ENCODE measurements around the gene AKAP3.

DNA sequence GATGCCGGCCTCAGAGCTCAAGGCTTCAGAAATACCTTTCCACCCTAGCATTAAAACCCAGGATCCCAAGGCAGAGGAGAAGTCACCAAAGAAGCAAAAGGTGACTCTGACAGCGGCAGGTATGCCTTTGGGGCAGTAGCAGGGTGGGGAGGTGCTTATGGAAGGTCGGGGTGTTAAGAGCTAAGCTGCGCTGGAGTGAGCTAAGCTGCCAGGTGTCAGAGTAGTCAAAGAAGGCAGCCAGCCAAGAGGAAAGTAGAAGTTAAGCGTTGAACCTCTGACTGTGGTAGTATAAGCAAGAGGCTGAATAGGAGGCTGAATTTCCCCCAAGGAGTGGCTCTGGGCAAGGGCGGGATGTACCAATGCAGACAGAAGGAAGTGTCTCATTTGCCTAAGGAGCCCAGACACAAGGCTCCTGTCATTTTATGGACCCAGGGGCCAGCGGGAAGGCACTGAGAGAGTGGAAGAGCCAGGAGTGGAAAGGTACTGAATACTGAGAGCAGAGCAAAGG, 57.6 kb downstream of the AKAP3 start:
- no peak for TF ChIP-seq POLR2A (IDR thresholded peaks at IDR 0.05)
- TF ChIP-seq, protein P1, sequence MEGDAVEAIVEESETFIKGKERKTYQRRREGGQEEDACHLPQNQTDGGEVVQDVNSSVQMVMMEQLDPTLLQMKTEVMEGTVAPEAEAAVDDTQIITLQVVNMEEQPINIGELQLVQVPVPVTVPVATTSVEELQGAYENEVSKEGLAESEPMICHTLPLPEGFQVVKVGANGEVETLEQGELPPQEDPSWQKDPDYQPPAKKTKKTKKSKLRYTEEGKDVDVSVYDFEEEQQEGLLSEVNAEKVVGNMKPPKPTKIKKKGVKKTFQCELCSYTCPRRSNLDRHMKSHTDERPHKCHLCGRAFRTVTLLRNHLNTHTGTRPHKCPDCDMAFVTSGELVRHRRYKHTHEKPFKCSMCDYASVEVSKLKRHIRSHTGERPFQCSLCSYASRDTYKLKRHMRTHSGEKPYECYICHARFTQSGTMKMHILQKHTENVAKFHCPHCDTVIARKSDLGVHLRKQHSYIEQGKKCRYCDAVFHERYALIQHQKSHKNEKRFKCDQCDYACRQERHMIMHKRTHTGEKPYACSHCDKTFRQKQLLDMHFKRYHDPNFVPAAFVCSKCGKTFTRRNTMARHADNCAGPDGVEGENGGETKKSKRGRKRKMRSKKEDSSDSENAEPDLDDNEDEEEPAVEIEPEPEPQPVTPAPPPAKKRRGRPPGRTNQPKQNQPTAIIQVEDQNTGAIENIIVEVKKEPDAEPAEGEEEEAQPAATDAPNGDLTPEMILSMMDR (IDR thresholded peaks at IDR 0.05) = no peak
- no peak for TF ChIP-seq EP300 (IDR thresholded peaks at IDR 0.05; ENCODE audit: low read depth)
- TF ChIP-seq POLR2AphosphoS5 (IDR thresholded peaks at IDR 0.05) = no peak
